Gastroesophageal sphincter (tissue), 4 donors: Measurements from ENCODE around the gene CTNNA1. TPM values are rescaled to one million over a fixed set of nuclear protein-coding genes. Genes with fewer than 3 reads are reported as not detected.

Experiments used
- ATAC-seq: fragments of 150-250 bp; one replicate; pipeline ENCODE4 v1.9.1; 2016; ENCODE audit warnings: mild to moderate bottlenecking, moderate library complexity
- H3K27ac ChIP-seq, 4 donors: fragments of 200-600 bp; sonication (generic) in 3 of 4; 1 replicate in 3 of 4; 2 replicates in 1 of 4; pipeline ENCODE4 v1.5.1; 2016 to 2019
- H3K27me3 ChIP-seq: fragments of 200-600 bp; sonication (generic); one replicate; pipeline ENCODE4 v1.5.1; 2019
- H3K36me3 ChIP-seq, 2 donors: fragments of 200-600 bp; sonication (generic); one replicate each; pipeline ENCODE4 v1.5.1; 2019; ENCODE audit warnings: control low read depth in 1 of 2
- H3K4me1 ChIP-seq, 3 donors: fragments of 200-600 bp; sonication (generic); 1 replicate in 2 of 3; 2 replicates in 1 of 3; pipeline ENCODE4 v1.5.1; 2016 to 2019; ENCODE audit warnings: control low read depth in 2 of 3
- H3K4me3 ChIP-seq, 2 donors: fragments of 200-600 bp; sonication (generic); one replicate each; pipeline ENCODE4 v1.5.1; 2019; ENCODE audit warnings: mild to moderate bottlenecking in 1 of 2, moderate library complexity in 1 of 2
- H3K9me3 ChIP-seq, 3 donors: fragments of 200-600 bp; sonication (generic); one replicate each; pipeline ENCODE4 v1.5.1; 2017 to 2019; ENCODE audit warnings: control low read depth in 2 of 3
- CTCF ChIP-seq, 4 experiments: fragments of 200-600 bp in 2 of 4; fragments of 450-650 bp in 2 of 4; sonication (generic) in 1 of 4; IDR thresholded peaks; one replicate each; pipeline ENCODE4 v1.5.1; 2017 to 2019; ENCODE audit warnings: antibody characterized with exemption in 4 of 4, mild to moderate bottlenecking in 2 of 4, moderate library complexity in 2 of 4
- EP300 ChIP-seq: sonication (generic); formaldehyde crosslinking; IDR thresholded peaks from one replicate; pipeline ENCODE4 v1.6.1; 2017; ENCODE audit warnings: antibody characterized with exemption, mild to moderate bottlenecking
- POLR2A ChIP-seq, 2 donors: fragments of 450-650 bp; IDR thresholded peaks; one replicate each; pipeline ENCODE4 v1.6.1; 2017; ENCODE audit warnings: antibody characterized with exemption in 2 of 2, mild to moderate bottlenecking in 2 of 2, moderate library complexity in 1 of 2
- POLR2AphosphoS5 ChIP-seq: sonication (generic); formaldehyde crosslinking; IDR thresholded peaks from one replicate; pipeline ENCODE4 v1.6.1; 2017; ENCODE audit warnings: antibody characterized with exemption
- WGBS, 2 donors: methylation state at CpG; one replicate each; pipeline ENCODE4 v1.1.5; 2018; ENCODE audit warnings: low coverage in 1 of 2; 5-methylcytosine and 5-hydroxymethylcytosine counted together
- total RNA-seq, 4 donors: library from RNA; depleted of rRNA; stranded (reverse); fragments of >200 nt; gene quantifications; one replicate each; pipeline ENCODE4 v1.1.0, GENCODE V29; 2016

The CTNNA1 gene
- total RNA-seq, 4 donors from 2014 or later, result 289 to 425 (median 365) TPM

GRCh38 chr5:138732466-138732865 lies 20.8 kb upstream of the CTNNA1 start:
- 89% methylated on average over 2 of the region's 2 CpGs; no CpG with 5 or more reads in 1 of the 2 donors for WGBS, 2 donors
- no peaks in the 10 kb centered on the region for H3K36me3 ChIP-seq

GRCh38 chr5:138732933-138733332 lies 20.3 kb upstream of the CTNNA1 start:
- Histone ChIP-seq H3K27ac (no peak overlapping the region), H3K9me3 (no peaks in the 10 kb centered on the region), H3K27me3 (no peaks in the 10 kb centered on the region), H3K4me1 (no peaks in the 10 kb centered on the region), H3K4me3 (no peak overlapping the region), H3K36me3 (no peaks in the 10 kb centered on the region)
- ATAC-seq, result no peak
- WGBS, 2 donors, result 50 to 81% methylated on average over 2 to 4 of the region's 4 CpGs
- TF ChIP-seq POLR2A (IDR thresholded peaks at IDR 0.05) (no peak), EP300 (no peak), CTCF (IDR thresholded peaks at IDR 0.05) (no peak)

More at GRCh38 chr5:138732466-138732865, 20.8 kb upstream of the CTNNA1 start:
- Histone ChIP-seq H3K4me1 (no peaks in the 10 kb centered on the region), H3K27me3 (no peaks in the 10 kb centered on the region), H3K9me3 (no peaks in the 10 kb centered on the region), H3K4me3 (no peak overlapping the region), H3K27ac (no peak overlapping the region)
- TF ChIP-seq POLR2A (IDR thresholded peaks at IDR 0.05), result no peak
- TF ChIP-seq CTCF (IDR thresholded peaks at IDR 0.05), result no peak
- no peak for TF ChIP-seq EP300
- no peak for TF ChIP-seq POLR2AphosphoS5
- no peak for ATAC-seq

GRCh38 chr5:138733509-138733908 lies 19.7 kb upstream of the CTNNA1 start:
- no peaks in the 10 kb centered on the region for H3K27me3 ChIP-seq
- 75 to 82% methylated on average over 1 to 2 of the region's 2 CpGs for WGBS, 2 donors
- ATAC-seq, result no peak
- no peaks in the 10 kb centered on the region for H3K9me3 ChIP-seq
- no peaks in the 10 kb centered on the region for H3K4me1 ChIP-seq
- H3K27ac ChIP-seq, result no peak overlapping the region
- TF ChIP-seq EP300 (no peak), POLR2A (IDR thresholded peaks at IDR 0.05) (no peak), CTCF (IDR thresholded peaks at IDR 0.05) (no peak), POLR2AphosphoS5 (no peak)
- H3K36me3 ChIP-seq, result no peaks in the 10 kb centered on the region
- H3K4me3 ChIP-seq, result no peak overlapping the region

GRCh38 chr5:138736293-138736692 lies 16.9 kb upstream of the CTNNA1 start:
- Histone ChIP-seq H3K4me1 (no peaks in the 10 kb centered on the region), H3K9me3 (no peaks in the 10 kb centered on the region), H3K27me3 (no peaks in the 10 kb centered on the region), H3K4me3 (no peak overlapping the region), H3K27ac (no peak overlapping the region), H3K36me3 (no peaks in the 10 kb centered on the region)
- WGBS, 2 donors, result 86 to 91% methylated on average over 1 to 5 of the region's 5 CpGs
- TF ChIP-seq EP300, result no peak
- TF ChIP-seq POLR2A (IDR thresholded peaks at IDR 0.05), result no peak
- no peak for TF ChIP-seq CTCF (IDR thresholded peaks at IDR 0.05)
- no peak for TF ChIP-seq POLR2AphosphoS5
- no peak for ATAC-seq

GRCh38 chr5:138737494-138738265 lies 15.5 kb upstream of the CTNNA1 start:
- no peaks in the 10 kb centered on the region for H3K36me3 ChIP-seq
- no peak for TF ChIP-seq POLR2AphosphoS5
- no peak for TF ChIP-seq POLR2A (IDR thresholded peaks at IDR 0.05)
- no peak for TF ChIP-seq EP300
- no peak for TF ChIP-seq CTCF (IDR thresholded peaks at IDR 0.05)
- no peak overlapping the region for H3K4me3 ChIP-seq
- no peaks in the 10 kb centered on the region for H3K27me3 ChIP-seq
- H3K4me1 ChIP-seq, result no peaks in the 10 kb centered on the region
- H3K27ac ChIP-seq, result no peak overlapping the region
- H3K9me3 ChIP-seq, result no peaks in the 10 kb centered on the region
- no peak for ATAC-seq
- 56 to 100% methylated on average over 1 of the region's 2 CpGs for WGBS, 2 donors
